ENCODE data around the gene LPP.

The LPP gene

GRCh38 chr3:188529228-188529627 lies 375.3 kb downstream of the LPP start:
- peak; percentile 83 for DNase-seq

GRCh38 chr3:188530226-188530625 lies 376.3 kb downstream of the LPP start:
- no peak for DNase-seq

GRCh38 chr3:188531210-188531609 lies 377.3 kb downstream of the LPP start:
- DNase-seq, result peak; percentile 85

- no peak for DNase-seq
Measured at GRCh38 chr3:188533172-188533571, 379.2 kb downstream of the LPP start.

GRCh38 chr3:188533612-188534357 lies 379.8 kb downstream of the LPP start:
- DNase-seq, result no peak

GRCh38 chr3:188534633-188535032 lies 380.7 kb downstream of the LPP start:
- DNase-seq, result peak; percentile 73

- DNase-seq, result no peak
Measured at GRCh38 chr3:188537606-188538005, 383.6 kb downstream of the LPP start.

GRCh38 chr3:188539037-188539436 lies 385.1 kb downstream of the LPP start:
- DNase-seq, result no peak

- DNase-seq, result no peak
Measured at GRCh38 chr3:188539631-188540194, 385.8 kb downstream of the LPP start.

GRCh38 chr3:188542196-188542595 lies 388.2 kb downstream of the LPP start:
- DNase-seq, result no peak

- no peak for DNase-seq
Measured at GRCh38 chr3:188544012-188544411, 390.1 kb downstream of the LPP start.

- peak; percentile 78 for DNase-seq
Measured at GRCh38 chr3:188546835-188547670, 393.1 kb downstream of the LPP start.

- no peak for DNase-seq
Measured at GRCh38 chr3:188553569-188553968, 399.6 kb downstream of the LPP start.

GRCh38 chr3:188554404-188554803 lies 400.4 kb downstream of the LPP start:
- DNase-seq, result peak; percentile 42

- DNase-seq, result no peak
Measured at GRCh38 chr3:188557235-188557634, 403.3 kb downstream of the LPP start.

GRCh38 chr3:188558343-188559071 lies 404.6 kb downstream of the LPP start:
- peak; percentile 40 for DNase-seq

- DNase-seq, result peak; percentile 50
Measured at GRCh38 chr3:188559072-188559429, 405.1 kb downstream of the LPP start.

GRCh38 chr3:188559856-188560255 lies 405.9 kb downstream of the LPP start:
- no peak for DNase-seq

- no peak for DNase-seq
Measured at GRCh38 chr3:188562144-188562543, 408.2 kb downstream of the LPP start.

GRCh38 chr3:188567478-188568195 lies 413.7 kb downstream of the LPP start:
- DNase-seq, result peak; percentile 68

GRCh38 chr3:188568736-188569135 lies 414.8 kb downstream of the LPP start:
- DNase-seq, result no peak

GRCh38 chr3:188571531-188572095 lies 417.7 kb downstream of the LPP start:
- DNase-seq, result no peak

Data from fibroblast of skin of back (primary cell).